ENCODE measurements around the gene MRTFB.

Gene MRTFB

GRCh38 chr16:14248791-14249190 is 177.7 kb downstream of the MRTFB start (continued):
- TF ChIP-seq CREB5 (CRISPR knock-in tag; IDR thresholded peaks at IDR 0.05; ENCODE audit: low read depth): no peak
- no peak for TF ChIP-seq PPARA (CRISPR knock-in tag; IDR thresholded peaks at IDR 0.05; ENCODE audit: borderline replicate concordance)
- no peak for TF ChIP-seq POU6F1 (CRISPR knock-in tag; IDR thresholded peaks at IDR 0.05; ENCODE audit: borderline replicate concordance, low read depth)
- TF ChIP-seq ZNF70 (CRISPR knock-in tag; IDR thresholded peaks at IDR 0.05): no peak
- TF ChIP-seq TCF4 (CRISPR knock-in tag; IDR thresholded peaks at IDR 0.05; ENCODE audit: borderline replicate concordance): no peak

- peak; percentile 58; the same call in 2 of the 3 replicates for ATAC-seq
- no peak for TF ChIP-seq OSR1 (CRISPR knock-in tag; IDR thresholded peaks at IDR 0.05)
- TF ChIP-seq TSHZ2 (CRISPR knock-in tag; IDR thresholded peaks at IDR 0.05): no peak
- no peak for TF ChIP-seq RARB (CRISPR knock-in tag; IDR thresholded peaks at IDR 0.05)
- TF ChIP-seq ZC3H10 (CRISPR knock-in tag; IDR thresholded peaks at IDR 0.05): no peak
- TF ChIP-seq POU6F1 (CRISPR knock-in tag; IDR thresholded peaks at IDR 0.05; ENCODE audit: borderline replicate concordance, low read depth): no peak
- TF ChIP-seq SNAI2 (CRISPR knock-in tag; IDR thresholded peaks at IDR 0.05): no peak
- TF ChIP-seq TOX (CRISPR knock-in tag; IDR thresholded peaks at IDR 0.05; ENCODE audit: borderline replicate concordance): no peak
- TF ChIP-seq TCF4 (CRISPR knock-in tag; IDR thresholded peaks at IDR 0.05; ENCODE audit: borderline replicate concordance): no peak
- no peak for TF ChIP-seq ZFP3 (CRISPR knock-in tag; IDR thresholded peaks at IDR 0.05)
- TF ChIP-seq PPARA (CRISPR knock-in tag; IDR thresholded peaks at IDR 0.05; ENCODE audit: borderline replicate concordance): no peak
- TF ChIP-seq CSRNP3 (CRISPR knock-in tag; IDR thresholded peaks at IDR 0.05): no peak
- no peak for TF ChIP-seq ZNF70 (CRISPR knock-in tag; IDR thresholded peaks at IDR 0.05)
- no peak for TF ChIP-seq CSDC2 (CRISPR knock-in tag; IDR thresholded peaks at IDR 0.05)
- no peak for TF ChIP-seq CREB5 (CRISPR knock-in tag; IDR thresholded peaks at IDR 0.05; ENCODE audit: low read depth)
Observed at GRCh38 chr16:14249291-14250032, 178.3 kb downstream of the MRTFB start.

GRCh38 chr16:14251419-14251818 is 180.3 kb downstream of the MRTFB start:
- no peak for ATAC-seq
- TF ChIP-seq ZC3H10 (CRISPR knock-in tag; IDR thresholded peaks at IDR 0.05) (no peak), CREB5 (CRISPR knock-in tag; IDR thresholded peaks at IDR 0.05; ENCODE audit: low read depth) (no peak), ZNF8 (CRISPR knock-in tag; IDR thresholded peaks at IDR 0.05) (no peak)
